H9 (cell line): ENCODE data around the gene LAGE3. TPM values are rescaled to one million over a fixed set of nuclear protein-coding genes. Genes with fewer than 3 reads are reported as not detected.

ENCODE experiments used
- DNase-seq: peaks from one replicate; pipeline ENCODE4 v3.0.0-alpha.2; 2017
- H2AFZ ChIP-seq: one replicate; pipeline ENCODE4 v1.6.1; 2013; ENCODE audit warnings: mild to moderate bottlenecking, low read length, control low read depth, moderate library complexity
- H2AK5ac ChIP-seq: 2 replicates; pipeline ENCODE4 v1.6.1; 2013; ENCODE audit warnings: low read length, control low read depth, mixed read lengths; ENCODE audit not compliant: insufficient read length
- H2BK120ac ChIP-seq: one replicate; pipeline ENCODE4 v1.6.1; 2013; ENCODE audit warnings: low read depth, mild to moderate bottlenecking, low read length, control low read depth, inconsistent platforms; ENCODE audit not compliant: poor library complexity, severe bottlenecking
- H2BK12ac ChIP-seq: 2 replicates; pipeline ENCODE4 v1.6.1; 2013; ENCODE audit warnings: low read length, control low read depth, mixed read lengths, low read depth; ENCODE audit not compliant: insufficient read length
- H2BK15ac ChIP-seq: 2 replicates; pipeline ENCODE4 v1.6.1; 2013; ENCODE audit warnings: low read depth, low read length, control low read depth
- H2BK20ac ChIP-seq: one replicate; pipeline ENCODE4 v1.6.1; 2013; ENCODE audit warnings: low read depth, mild to moderate bottlenecking, low read length, control low read depth, inconsistent platforms; ENCODE audit not compliant: poor library complexity, severe bottlenecking
- H2BK5ac ChIP-seq: 2 replicates; pipeline ENCODE4 v1.6.1; 2013; ENCODE audit warnings: low read length, control low read depth, mixed read lengths; ENCODE audit not compliant: insufficient read length
- H3K14ac ChIP-seq: 2 replicates; pipeline ENCODE4 v1.6.1; 2013; ENCODE audit warnings: low read length, control low read depth; ENCODE audit not compliant: insufficient read depth
- H3K18ac ChIP-seq: 2 replicates; pipeline ENCODE4 v1.6.1; 2013; ENCODE audit warnings: low read depth, mild to moderate bottlenecking, mixed read lengths, low read length, control low read depth; ENCODE audit not compliant: insufficient read length
- H3K23ac ChIP-seq: 2 replicates; pipeline ENCODE4 v1.6.1; 2013; ENCODE audit warnings: low read length, control low read depth, mixed read lengths, low read depth; ENCODE audit not compliant: insufficient read length
- H3K23me2 ChIP-seq: 2 replicates; pipeline ENCODE4 v1.6.1; 2013; ENCODE audit warnings: low read depth, mild to moderate bottlenecking, mixed read lengths, low read length, control low read depth; ENCODE audit not compliant: insufficient read length, poor library complexity, severe bottlenecking
- H3K27ac ChIP-seq: 2 replicates; pipeline ENCODE4 v1.5.1; 2013; ENCODE audit warnings: low read length, control low read depth, mixed read lengths, low read depth; ENCODE audit not compliant: insufficient read length
- H3K27me3 ChIP-seq: 2 replicates; pipeline ENCODE4 v1.6.1; 2013; ENCODE audit warnings: low read length, control low read depth, inconsistent platforms; ENCODE audit not compliant: insufficient read depth
- H3K4ac ChIP-seq: 2 replicates; pipeline ENCODE4 v1.6.1; 2013; ENCODE audit warnings: low read depth, mild to moderate bottlenecking, control low read depth, inconsistent platforms, low read length, moderate library complexity
- H3K4me1 ChIP-seq: 2 replicates; pipeline ENCODE4 v1.6.1; 2013; ENCODE audit warnings: low read length, control low read depth, inconsistent platforms; ENCODE audit not compliant: insufficient read depth
- H3K4me2 ChIP-seq: 2 replicates; pipeline ENCODE4 v1.6.1; 2013; ENCODE audit warnings: low read length, control low read depth, mixed read lengths; ENCODE audit not compliant: insufficient read length, insufficient read depth
- H3K56ac ChIP-seq: 2 replicates; pipeline ENCODE4 v1.6.1; 2013; ENCODE audit warnings: low read depth, mild to moderate bottlenecking, mixed read lengths, low read length, control low read depth; ENCODE audit not compliant: insufficient read length
- H3K79me1 ChIP-seq: 2 replicates; pipeline ENCODE4 v1.6.1; 2013; ENCODE audit warnings: low read depth, mild to moderate bottlenecking, moderate library complexity, low read length, control low read depth, inconsistent platforms; ENCODE audit not compliant: insufficient read depth, poor library complexity, severe bottlenecking
- H3K79me2 ChIP-seq: 2 replicates; pipeline ENCODE4 v1.6.1; 2013; ENCODE audit warnings: low read length, control low read depth, inconsistent platforms; ENCODE audit not compliant: insufficient read depth
- H3K9ac ChIP-seq: 2 replicates; pipeline ENCODE4 v1.6.1; 2013; ENCODE audit warnings: low read length, control low read depth, mixed read lengths; ENCODE audit not compliant: insufficient read length; ENCODE audit errors: extremely low read depth
- H3K9me3 ChIP-seq: one replicate; pipeline ENCODE4 v1.6.1; 2013; ENCODE audit warnings: low read depth, low read length, inconsistent platforms; ENCODE audit not compliant: control insufficient read depth
- H3T11ph ChIP-seq: one replicate; pipeline ENCODE4 v1.6.1; 2013; ENCODE audit warnings: mild to moderate bottlenecking, low read length, control low read depth, inconsistent platforms
- H4K20me1 ChIP-seq: one replicate; pipeline ENCODE4 v1.6.1; 2013; ENCODE audit not compliant: control insufficient read depth, insufficient read length, insufficient read depth
- H4K5ac ChIP-seq: 2 replicates; pipeline ENCODE4 v1.6.1; 2013; ENCODE audit warnings: low read depth, mild to moderate bottlenecking, mixed read lengths, low read length, control low read depth; ENCODE audit not compliant: insufficient read length
- H4K8ac ChIP-seq: replicated peaks from 2 replicates; pipeline ENCODE4 v1.6.1; 2013; ENCODE audit warnings: low read length, control low read depth, mixed read lengths, low read depth; ENCODE audit not compliant: insufficient read length
- H4K91ac ChIP-seq: 2 replicates; pipeline ENCODE4 v1.6.1; 2013; ENCODE audit warnings: low read depth, mild to moderate bottlenecking, moderate library complexity, mixed read lengths, low read length, control low read depth; ENCODE audit not compliant: insufficient read length
- H3K27ac Mint-ChIP-seq, 3 experiments: 2 replicates in 2 of 3; 3 replicates in 1 of 3; pipeline ENCODE4 v1.8.0; 2020 to 2021; ENCODE audit warnings: mixed read lengths in 3 of 3, mild to moderate bottlenecking in 1 of 3, moderate library complexity in 1 of 3
- H3K27me3 Mint-ChIP-seq: 2 replicates; pipeline ENCODE4 v1.8.0; 2021; ENCODE audit warnings: low read depth, mild to moderate bottlenecking, moderate library complexity, mixed read lengths
- H3K36me3 Mint-ChIP-seq, 3 experiments: 2 replicates in 2 of 3; 3 replicates in 1 of 3; pipeline ENCODE4 v1.8.0; 2020 to 2021; ENCODE audit warnings: low read depth in 3 of 3, mixed read lengths in 3 of 3; ENCODE audit not compliant: insufficient read depth in 1 of 3
- H3K4me1 Mint-ChIP-seq, 2 experiments: 2 replicates each; pipeline ENCODE4 v1.8.0; 2020; ENCODE audit warnings: mixed read lengths in 2 of 2
- H3K4me3 Mint-ChIP-seq, 2 experiments: 2 replicates in 1 of 2; 3 replicates in 1 of 2; pipeline ENCODE4 v1.8.0; 2020 to 2021; ENCODE audit warnings: mild to moderate bottlenecking in 2 of 2, mixed read lengths in 2 of 2, moderate library complexity in 1 of 2
- H3K9me3 Mint-ChIP-seq, 2 experiments: 2 replicates in 1 of 2; 3 replicates in 1 of 2; pipeline ENCODE4 v1.8.0; 2020; ENCODE audit warnings: mild to moderate bottlenecking in 2 of 2, mixed read lengths in 2 of 2, moderate library complexity in 1 of 2
- WGBS: extraction: QIAGEN DNeasy Blood & Tissue Kit; methylation state at CpG from one replicate; pipeline ENCODE4 v1.1.7; 2013; ENCODE audit warnings: missing lambda C conversion rate, low lambda C conversion rate, mixed read lengths; ENCODE audit not compliant: insufficient read length; ENCODE audit errors: extremely low coverage; 5-methylcytosine and 5-hydroxymethylcytosine counted together
- total RNA-seq: library from RNA; stranded (reverse); gene quantifications from 2 replicates; pipeline ENCODE4 v1.2.1, GENCODE V29; 2021
- TF ChIP-seq, protein P1 (sequence below): fragments of 200-600 bp; sonication (generic); conservative IDR thresholded peaks from 3 replicates; pipeline ENCODE4 v1.8.0; 2021; ENCODE audit warnings: antibody characterized with exemption, mild to moderate bottlenecking

The LAGE3 gene
- total RNA-seq, 1 experiment from 2014 or later = 32.5 TPM

DNA sequence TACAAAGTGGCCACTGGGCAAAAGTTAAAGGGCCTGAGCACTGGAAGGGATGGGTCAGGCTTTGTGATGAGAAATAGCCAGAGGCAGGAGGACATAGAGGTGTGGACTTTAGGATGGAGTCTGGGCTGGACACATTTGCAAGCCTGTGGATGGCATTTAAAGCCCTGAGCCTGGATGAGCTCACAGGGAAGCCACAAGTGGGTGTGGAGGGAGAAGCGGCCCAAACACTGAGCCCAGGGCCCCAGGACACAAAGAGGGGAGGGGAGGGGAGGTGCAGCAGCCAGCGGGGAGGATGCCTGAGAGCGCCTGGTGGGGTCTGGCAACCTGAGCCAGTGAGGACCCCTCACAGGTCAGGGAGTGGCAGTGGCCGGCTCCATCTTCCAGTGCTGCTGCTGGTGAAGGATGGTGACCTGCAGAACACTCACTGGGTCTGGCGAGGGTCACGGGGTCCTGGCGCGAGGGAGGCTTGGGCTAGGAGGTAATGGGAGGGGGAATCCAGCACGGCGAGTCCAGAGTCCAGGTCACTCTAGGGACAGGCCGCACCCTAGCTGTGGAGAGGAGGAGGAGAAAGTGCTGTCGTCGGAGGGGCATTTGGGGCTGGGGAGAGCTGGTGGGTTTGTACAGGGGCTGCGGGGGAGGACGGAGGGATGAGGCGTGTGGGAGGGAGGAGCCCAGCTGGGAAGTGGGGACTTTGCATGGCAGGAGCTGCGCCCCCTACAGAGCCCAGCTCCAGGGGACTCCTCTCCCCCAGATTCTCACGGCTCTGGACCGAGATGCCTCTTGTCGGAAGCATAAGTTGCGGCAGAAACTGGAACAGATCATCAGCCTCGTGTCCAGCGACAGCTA, 7.0 kb downstream of the LAGE3 start:
- no peak overlapping the region for H2BK12ac ChIP-seq
- no peaks in the 10 kb centered on the region for H3K79me2 ChIP-seq
- TF ChIP-seq, protein P1, sequence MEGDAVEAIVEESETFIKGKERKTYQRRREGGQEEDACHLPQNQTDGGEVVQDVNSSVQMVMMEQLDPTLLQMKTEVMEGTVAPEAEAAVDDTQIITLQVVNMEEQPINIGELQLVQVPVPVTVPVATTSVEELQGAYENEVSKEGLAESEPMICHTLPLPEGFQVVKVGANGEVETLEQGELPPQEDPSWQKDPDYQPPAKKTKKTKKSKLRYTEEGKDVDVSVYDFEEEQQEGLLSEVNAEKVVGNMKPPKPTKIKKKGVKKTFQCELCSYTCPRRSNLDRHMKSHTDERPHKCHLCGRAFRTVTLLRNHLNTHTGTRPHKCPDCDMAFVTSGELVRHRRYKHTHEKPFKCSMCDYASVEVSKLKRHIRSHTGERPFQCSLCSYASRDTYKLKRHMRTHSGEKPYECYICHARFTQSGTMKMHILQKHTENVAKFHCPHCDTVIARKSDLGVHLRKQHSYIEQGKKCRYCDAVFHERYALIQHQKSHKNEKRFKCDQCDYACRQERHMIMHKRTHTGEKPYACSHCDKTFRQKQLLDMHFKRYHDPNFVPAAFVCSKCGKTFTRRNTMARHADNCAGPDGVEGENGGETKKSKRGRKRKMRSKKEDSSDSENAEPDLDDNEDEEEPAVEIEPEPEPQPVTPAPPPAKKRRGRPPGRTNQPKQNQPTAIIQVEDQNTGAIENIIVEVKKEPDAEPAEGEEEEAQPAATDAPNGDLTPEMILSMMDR = no peak
- H4K8ac ChIP-seq = no peak overlapping the region
- Mint-ChIP-seq H3K36me3 (peaks cover 24 to 65% (median 62%) of the 10 kb centered on the region in 3 experiments), H3K4me3 (no peak overlapping the region), H3K27me3 (peaks cover 5% of the 10 kb centered on the region), H3K27ac (no peak overlapping the region), H3K9me3 (peaks cover 60 to 89% of the 10 kb centered on the region in 2 experiments), H3K4me1 (no peaks in the 10 kb centered on the region)
- H3K4ac ChIP-seq = no peak overlapping the region
- no peak overlapping the region for H2AK5ac ChIP-seq
- H3K27ac ChIP-seq = no peak overlapping the region
- H3K4me2 ChIP-seq = no peak overlapping the region
- H4K20me1 ChIP-seq = no peaks in the 10 kb centered on the region
- H3K14ac ChIP-seq = no peak overlapping the region
- no peak overlapping the region for H3T11ph ChIP-seq
- H2BK5ac ChIP-seq = no peak overlapping the region
- no peak overlapping the region for H2BK120ac ChIP-seq
- no peak overlapping the region for H4K91ac ChIP-seq
- no peak overlapping the region for H2BK15ac ChIP-seq
- peaks cover 26% of the 10 kb centered on the region for H3K9me3 ChIP-seq
- H3K23ac ChIP-seq = no peak overlapping the region
- no peak overlapping the region for H3K56ac ChIP-seq
- no peaks in the 10 kb centered on the region for H3K79me1 ChIP-seq
- no peak overlapping the region for H3K18ac ChIP-seq
- no peak overlapping the region for H3K9ac ChIP-seq
- no peaks in the 10 kb centered on the region for H3K27me3 ChIP-seq
- WGBS = no CpG with 5 or more reads among the region's 23 CpGs
- H2AFZ ChIP-seq = no peak overlapping the region
- no peak for DNase-seq
- no peak overlapping the region for H4K5ac ChIP-seq
- no peaks in the 10 kb centered on the region for H3K4me1 ChIP-seq
- H2BK20ac ChIP-seq = no peak overlapping the region
- H3K23me2 ChIP-seq = no peaks in the 10 kb centered on the region
